GM19193 (cell line): Measurements from ENCODE around the gene ASXL3.

Experiments
- POLR2A ChIP-seq: IDR thresholded peaks from 4 replicates; pipeline ENCODE4 v1.6.1; 2011; ENCODE audit not compliant: insufficient read depth, insufficient read length; ENCODE audit errors: extremely low read depth

ASXL3 gene

DNA sequence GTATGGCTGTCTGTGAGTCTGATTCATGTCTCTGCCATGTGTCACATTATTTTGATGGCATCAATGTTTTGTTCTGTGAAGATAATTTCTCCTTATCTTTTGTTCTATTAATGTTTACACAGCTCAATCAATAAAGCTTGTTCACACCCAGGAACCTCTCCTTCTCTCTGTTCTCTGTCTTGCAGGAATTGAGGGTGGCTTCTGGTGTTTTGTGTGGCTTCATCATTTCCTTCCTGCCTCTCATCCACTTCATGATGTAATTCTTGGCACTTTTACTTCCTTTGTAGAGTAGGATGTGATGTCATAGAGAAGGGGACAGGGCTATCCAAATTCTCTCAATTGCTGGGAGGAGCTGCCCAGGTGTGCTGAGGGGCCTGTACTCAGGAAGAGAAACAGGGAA lies 27.2 kb downstream of the ASXL3 start:
- TF ChIP-seq POLR2A: no peak

DNA sequence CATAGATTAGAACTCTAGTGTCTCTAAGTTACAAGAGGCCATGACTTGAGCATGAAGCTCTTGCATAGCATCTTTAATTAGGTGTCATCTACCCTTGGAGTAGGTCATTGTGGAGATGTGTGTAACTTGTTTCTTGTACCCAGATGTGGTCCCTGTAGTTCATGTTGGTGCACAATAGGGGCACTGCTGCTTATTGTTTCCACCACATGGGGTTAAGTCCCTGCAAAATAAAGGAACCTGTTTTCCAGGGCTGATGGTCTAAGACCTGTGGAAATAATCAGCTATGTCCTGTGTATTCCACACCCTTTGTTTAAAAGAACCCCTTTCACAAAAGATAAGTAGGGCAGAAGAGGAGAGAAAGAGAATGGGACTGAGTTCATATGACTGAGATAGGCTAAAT lies 28.6 kb downstream of the ASXL3 start:
- no peak for TF ChIP-seq POLR2A

DNA sequence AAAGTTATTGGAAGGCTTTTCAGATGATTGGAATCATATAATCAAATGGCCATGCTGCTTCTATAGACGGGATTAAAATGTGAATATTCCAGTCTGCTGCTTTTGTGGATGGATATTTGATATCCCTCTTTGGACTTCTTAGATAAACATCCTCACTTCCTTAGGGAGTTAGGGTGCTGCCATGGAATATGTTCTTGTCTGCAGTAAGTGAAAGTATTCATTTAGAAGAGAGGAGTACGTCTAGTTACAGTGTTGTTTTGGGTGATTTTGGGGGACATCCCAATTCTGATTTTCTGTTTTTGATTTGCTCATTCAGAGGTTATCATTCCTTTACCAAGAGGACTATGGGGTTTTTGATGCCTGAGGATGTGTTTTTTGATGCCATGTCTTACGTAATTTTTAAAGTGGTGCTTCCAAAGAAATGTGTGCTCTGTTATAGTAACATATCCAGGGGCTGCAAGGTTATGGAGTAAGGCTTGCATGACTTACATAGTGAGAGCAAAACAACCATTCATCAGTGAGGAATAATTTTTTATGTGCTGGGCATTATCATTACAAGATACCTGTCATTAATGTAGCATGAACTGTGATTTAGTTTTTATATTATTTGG lies 33.6 kb downstream of the ASXL3 start:
- no peak for TF ChIP-seq POLR2A

DNA sequence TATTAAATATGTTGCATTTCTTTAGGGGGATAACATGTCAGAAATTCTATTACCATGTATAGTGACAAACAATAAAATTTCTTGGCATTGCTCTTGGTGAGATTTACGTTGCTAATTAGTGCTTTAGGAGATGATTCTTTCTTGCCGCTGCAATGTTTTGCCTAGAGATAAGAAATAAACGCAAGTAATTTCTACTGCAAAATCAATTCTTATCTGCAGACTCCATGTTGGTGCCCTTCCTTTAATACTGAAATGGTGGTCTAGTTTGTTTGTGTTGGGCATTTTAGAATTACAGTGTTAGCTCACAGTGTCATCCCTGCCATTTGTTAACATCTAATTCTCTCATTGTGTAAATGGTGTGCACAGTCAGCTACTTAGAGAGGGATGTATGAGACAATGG lies 34.6 kb downstream of the ASXL3 start:
- no peak for TF ChIP-seq POLR2A

DNA sequence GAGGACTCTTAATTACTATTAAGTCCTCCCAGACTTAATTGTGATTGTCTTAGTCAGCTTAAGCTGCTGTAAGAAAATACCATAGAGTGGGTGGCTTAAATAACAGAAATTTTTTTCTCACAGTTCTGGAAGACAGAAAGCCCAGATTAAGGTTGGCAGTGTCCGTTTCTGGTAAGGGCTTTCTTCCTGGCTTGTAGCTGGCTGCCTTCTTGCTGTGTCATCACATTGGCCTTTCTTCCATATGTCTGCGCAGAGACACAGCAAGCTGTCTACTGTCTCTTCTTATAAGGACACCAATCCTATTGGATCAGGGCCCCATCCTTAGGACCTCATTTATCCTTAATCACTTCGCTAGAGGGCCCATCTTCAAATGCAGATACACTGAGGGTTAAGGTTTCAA lies 38.5 kb downstream of the ASXL3 start:
- TF ChIP-seq POLR2A: no peak

DNA sequence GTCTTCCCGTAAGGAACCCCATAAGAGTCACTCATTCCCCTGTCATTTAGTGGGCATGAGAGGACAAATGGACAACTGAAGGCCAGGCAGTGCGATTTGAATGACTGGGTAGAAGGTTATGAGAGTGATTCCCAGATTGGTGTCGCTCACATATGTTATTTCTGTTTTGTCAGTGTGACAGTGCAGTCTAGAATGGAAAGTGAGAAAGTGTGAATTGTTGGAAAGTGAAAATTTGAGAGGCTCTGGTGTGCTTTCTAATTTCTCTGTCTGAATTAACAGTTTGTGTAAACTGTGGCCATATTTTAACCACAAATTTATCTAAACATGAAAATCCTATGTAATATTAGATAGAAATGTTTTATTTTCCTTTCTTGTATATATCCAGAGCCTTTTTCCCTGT lies 49.1 kb downstream of the ASXL3 start:
- no peak for TF ChIP-seq POLR2A

DNA sequence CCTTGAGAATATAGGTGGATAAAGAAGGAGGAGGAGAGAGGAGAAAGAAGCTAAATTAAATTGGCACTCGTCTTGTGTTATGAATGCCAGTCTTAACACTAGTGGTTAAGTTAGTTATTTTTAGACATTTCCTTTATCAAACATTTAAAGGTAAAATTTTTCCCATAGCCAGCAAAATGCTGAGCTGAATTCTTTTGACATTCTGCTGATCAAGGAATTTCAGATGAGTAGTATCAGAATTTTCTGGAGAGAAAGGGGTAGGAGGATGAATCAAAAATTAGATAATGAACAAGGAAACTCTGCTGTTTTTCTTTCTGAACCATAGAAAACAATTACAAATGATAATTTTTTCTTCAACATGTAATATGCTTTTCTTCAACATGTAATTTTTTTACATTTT lies 52.5 kb downstream of the ASXL3 start:
- TF ChIP-seq POLR2A: no peak

DNA sequence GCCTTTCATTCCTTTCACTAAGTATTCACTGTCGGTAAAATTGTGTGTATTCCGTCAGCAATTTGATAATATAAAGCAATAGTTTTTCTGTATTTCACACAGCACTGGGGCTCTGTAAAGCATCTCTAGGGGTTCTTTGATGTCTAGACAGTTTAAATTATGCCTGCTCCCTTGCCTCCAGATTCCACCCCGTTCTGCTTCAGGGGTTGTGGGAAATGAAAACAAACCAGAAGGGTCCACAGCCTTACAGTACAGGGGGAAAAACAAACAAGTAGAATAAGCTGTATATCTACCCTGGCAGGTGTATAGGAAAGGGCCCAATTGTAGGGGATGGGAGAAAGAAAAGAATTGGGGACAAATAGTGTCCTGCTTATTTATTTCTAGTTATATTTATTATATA lies 63.1 kb downstream of the ASXL3 start:
- TF ChIP-seq POLR2A: no peak

DNA sequence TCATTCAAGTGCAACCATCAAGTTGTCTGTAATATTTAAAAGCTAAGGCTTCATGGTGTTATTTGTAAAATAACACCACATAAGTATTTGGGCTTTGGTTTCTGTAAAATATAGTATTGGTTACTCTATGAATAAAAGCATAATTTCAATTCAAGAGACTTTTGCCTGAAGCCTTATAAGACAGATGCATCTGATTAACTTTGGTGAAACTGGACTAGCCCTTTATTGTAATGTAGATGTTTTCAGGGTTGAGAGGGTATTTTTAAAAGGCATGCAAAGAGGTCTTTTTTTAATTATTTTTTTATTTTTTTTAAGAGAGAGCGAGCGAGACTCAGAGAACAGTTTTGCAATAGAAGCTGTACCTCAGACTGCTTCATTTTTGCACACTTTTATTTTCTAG lies 66.5 kb downstream of the ASXL3 start:
- TF ChIP-seq POLR2A: no peak

DNA sequence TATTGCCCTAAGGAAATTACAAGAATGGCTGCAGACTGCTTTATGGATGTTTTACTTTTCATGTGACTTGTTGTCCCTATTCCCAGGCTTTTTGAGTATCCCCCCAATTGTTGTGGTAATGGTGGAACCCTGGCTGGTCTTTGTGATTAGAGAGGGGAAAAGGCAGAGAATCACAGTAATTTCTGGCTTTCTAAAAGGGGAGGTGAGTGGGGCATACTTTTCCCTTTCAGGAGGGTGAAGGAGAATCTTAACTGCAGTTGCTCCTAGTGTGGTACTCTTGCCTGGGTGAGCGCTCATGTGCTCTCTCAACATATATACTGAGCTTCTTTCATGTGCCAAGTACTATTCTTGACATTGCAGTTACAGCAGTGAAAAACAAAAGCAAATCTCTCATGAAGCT lies 69.3 kb downstream of the ASXL3 start:
- no peak for TF ChIP-seq POLR2A

DNA sequence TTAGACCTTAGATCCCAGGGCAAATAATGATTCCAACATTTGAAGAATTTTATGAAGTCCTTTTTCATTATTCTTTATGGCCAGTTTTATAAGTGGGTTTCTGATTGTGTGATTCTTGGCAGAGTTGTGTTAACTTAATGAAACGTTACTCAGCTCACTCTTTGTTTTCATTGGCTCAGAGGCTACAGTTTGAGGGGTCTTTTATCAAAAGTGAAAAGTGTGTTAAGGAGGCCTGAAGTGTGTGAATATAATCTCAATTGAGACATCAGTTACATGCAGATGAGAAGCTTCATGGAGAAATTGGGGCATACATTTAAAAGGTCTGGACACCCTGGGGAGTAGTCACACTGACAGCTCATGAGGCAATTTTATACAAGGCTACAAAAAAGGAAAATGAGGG lies 74.6 kb downstream of the ASXL3 start:
- no peak for TF ChIP-seq POLR2A

DNA sequence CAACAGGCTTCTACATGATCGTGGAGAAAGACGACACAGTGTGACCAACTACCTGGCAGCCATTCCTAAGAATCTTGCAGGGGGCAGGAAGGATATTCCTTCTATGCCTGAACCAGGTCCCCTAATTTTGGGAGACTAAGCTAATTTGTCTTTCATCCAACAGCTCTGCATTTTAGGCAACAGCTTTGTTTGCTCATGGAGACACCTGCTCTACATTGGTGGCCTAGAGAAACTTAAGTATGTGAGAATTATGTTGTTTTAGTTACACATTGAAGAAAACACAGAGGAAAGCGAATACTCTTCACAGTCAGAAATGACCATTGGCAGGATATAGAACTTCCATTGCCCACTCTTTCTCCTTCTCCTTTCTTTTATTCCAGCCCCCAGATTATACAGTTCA lies 75.2 kb downstream of the ASXL3 start:
- TF ChIP-seq POLR2A: no peak

DNA sequence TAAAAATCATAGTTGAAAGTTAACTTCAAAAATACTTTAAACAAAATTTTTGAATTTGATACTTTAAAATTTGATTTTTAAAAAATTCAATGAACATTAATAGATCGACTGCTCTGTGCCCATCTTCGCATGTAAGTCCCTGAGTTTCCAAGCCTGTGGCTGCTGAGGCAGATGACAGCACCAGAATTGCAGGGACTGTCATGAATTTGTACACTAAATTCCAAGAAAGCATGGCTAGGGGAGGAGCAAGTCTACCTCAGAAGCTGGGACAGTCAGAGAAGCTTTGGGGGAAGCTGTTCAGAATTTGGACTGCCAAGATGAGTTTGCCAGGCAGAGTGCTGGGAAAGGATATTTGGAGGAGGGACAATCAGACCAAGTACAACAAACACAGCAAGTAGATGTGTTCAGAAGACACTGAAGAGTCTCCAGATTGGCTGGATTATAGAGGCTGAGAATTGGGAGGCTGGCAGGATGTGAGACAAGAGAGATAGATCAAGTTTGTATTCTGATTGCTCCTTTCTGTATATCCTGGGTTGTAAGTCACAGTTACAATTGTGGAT lies 79.0 kb downstream of the ASXL3 start:
- no peak for TF ChIP-seq POLR2A

DNA sequence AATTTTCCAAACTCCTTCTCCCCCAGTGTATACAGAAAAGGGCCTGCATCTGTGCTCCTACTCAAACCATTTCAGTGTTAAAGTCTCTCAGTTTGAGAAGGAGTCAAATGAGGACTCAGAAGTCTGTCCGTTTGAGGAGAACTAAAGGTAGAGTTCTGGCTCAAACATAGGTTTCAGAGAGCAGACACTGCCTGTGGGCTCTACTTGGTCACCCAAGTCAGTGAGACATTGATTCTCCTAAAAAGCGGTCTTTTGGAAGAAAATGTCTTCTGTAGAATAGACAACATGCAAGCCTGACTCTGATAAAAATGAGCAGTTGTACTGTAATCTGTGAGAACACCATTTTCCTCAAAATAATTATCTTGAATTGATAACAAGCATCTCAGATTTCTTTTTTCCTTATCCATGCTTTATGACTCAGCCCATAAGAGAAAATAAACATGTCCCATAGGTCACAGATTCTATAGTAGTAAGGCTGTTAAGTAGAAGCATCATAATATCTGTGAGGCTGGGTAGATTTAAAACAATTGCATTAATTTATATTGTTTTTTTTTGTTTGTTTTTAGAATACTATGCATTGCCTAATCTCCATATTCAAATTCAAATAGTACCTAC lies 82.8 kb downstream of the ASXL3 start:
- TF ChIP-seq POLR2A: no peak

DNA sequence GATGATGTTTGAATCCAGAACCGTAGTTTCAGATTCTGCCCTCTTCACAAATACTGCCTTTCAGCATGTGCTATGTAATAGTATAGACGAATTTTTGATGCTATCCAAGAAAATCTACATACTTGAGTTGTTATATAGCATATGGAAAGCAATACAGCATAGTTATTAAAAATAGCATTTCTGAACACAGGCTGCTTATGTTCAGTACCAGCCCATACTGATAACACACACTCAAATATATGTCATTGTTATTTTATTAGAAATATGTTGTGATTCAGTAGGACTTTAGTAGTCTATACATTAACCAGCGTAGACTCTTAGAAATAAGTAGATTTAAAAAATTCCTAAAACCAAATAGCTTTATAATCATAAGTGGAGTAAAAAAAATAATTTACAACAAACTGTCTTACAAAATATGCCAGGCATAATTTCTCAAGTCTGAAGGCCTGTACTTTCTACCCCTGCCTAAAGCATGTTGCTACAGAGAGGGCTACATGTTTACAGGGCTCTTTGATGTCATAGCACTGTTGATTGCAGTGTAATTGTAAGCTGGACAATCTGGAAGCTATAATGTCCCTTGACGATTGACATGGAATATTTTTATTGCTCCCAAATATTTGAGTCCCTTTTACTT lies 86.3 kb downstream of the ASXL3 start:
- no peak for TF ChIP-seq POLR2A

DNA sequence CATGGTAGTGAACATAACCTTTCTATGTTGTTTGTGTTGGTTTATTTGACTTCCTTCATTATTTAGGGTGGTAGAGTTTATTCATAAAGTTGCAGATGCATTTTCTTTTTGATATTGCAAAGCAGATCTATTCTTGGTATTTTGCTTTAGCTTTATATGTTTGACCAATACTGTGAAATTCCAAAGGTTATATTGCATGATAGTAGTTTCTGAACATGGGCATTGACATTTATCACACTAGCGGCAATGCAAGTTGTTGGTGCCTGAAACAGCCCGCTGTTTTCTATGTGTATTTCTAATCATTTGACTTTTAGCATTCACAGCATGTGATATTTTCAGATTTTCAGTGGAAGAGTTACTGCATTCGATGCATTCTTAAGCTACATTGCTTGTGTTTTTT lies 87.2 kb downstream of the ASXL3 start:
- TF ChIP-seq POLR2A: no peak

DNA sequence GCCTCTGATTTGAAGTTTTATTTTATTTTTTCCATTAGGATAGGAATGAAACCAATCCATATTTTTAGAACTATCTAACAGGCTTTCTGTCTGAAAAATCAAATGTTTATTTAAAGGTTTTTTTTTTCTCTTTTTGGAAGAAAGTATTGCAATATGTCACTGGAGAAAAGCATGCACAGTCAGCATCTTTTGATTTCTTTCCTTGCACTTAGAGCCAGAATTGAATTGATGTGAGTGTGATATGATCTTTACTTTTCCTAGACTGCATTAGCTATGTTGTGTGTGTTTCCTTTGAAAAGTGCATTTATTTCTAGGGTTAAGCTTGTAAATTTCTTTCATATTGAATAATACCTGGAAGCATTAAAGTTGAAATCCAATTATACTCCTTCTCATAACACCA lies 87.6 kb downstream of the ASXL3 start:
- no peak for TF ChIP-seq POLR2A

DNA sequence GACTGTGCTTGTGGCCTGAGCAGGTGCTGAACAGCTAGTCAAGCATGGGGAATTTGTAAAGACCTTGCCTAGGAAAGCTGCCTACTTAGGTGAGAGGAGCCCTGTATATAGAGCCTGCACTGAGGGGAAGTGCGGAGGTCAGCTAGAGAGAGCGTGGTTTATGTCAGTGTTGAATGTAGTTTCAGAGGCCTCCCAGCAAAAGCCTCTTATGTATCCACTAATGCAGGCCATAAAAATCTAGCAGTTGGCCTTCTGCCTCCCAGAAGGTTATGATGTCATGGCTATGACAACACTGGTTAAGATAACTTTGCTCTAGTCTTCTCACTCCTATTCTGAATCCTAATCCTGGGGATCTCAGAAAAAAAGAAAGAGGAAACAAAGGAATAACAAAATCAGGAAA lies 88.9 kb downstream of the ASXL3 start:
- no peak for TF ChIP-seq POLR2A
